Measurements from ENCODE around the gene SVIL. TPM values are rescaled to one million over a fixed set of nuclear protein-coding genes. Genes with fewer than 3 reads are reported as not detected.

Gene SVIL
- polyA plus RNA-seq, 1 experiment: 47.9 TPM

- Histone ChIP-seq H3K27me3 (ENCODE audit: control insufficient read depth, insufficient read depth, low read length) (no peaks in the 10 kb centered on the region), H3K27ac (ENCODE audit: low read depth, low read length) (no peak overlapping the region), H3K4me3 (ENCODE audit: low read depth, low read length) (no peak overlapping the region), H3K9me3 (ENCODE audit: control insufficient read depth, insufficient read depth, low read length) (peaks cover 5% of the 10 kb centered on the region; the same call in 1 of the 2 replicates)
- DNase-seq (ENCODE audit: low read depth, low spot score): no peak
- TF ChIP-seq CTCF (IDR thresholded peaks at IDR 0.05; ENCODE audit: low read depth, low read length): no peak
- ChIA-PET POLR2A (interaction anchor here (0.7 kb wide), 1 partner anchor 154 kb away, joined by 4 read pairs; no protein-coding TSS in a partner anchor), CTCF (interaction anchor here (0.5 to 1.1 kb wide), 3 partner anchors 11 to 80 kb away, joined by 3 to 4 read pairs (median 3); no protein-coding TSS in a partner anchor)
These were observed 23.0 kb upstream of the SVIL start for GRCh38 chr10:29657719-29658274.

DNA sequence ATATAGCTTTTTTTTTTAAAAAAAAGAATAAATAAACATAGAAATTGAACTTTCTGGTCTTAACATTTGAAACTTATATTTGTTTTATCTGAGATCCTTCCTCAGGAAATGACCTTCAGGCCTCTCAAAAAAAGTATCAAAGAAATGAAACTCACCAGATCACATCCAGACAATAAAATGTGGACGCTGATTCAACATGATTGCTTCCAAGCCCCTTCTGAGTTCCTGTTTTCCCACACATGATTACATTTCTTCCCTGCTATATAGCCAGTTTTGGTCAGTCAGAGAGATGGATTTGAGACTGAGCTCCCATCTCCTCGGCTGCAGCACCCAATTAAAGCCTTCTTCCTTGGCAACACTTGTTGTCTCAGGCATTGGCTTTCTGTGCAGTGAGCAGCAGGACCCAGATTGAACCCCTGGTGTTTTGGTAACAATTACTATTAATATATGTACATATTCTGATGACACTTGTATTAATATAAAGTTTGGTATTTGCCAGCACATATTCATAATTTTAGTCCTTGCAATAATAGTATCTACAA is 21.8 kb upstream of the SVIL start:
- ChIA-PET POLR2A (no interaction called here), CTCF (interaction anchor here (0.7 kb wide), 1 partner anchor 703 kb away, joined by 4 read pairs; no protein-coding TSS in a partner anchor)
- Histone ChIP-seq H3K27ac (ENCODE audit: low read depth, low read length) (no peak overlapping the region), H3K4me3 (ENCODE audit: low read depth, low read length) (no peak overlapping the region), H3K27me3 (ENCODE audit: control insufficient read depth, insufficient read depth, low read length) (no peaks in the 10 kb centered on the region), H3K9me3 (ENCODE audit: control insufficient read depth, insufficient read depth, low read length) (peaks cover 5% of the 10 kb centered on the region; the same call in 1 of the 2 replicates)
- no peak for TF ChIP-seq CTCF (IDR thresholded peaks at IDR 0.05; ENCODE audit: low read depth, low read length)
- no peak for DNase-seq (ENCODE audit: low read depth, low spot score)

- peaks cover 3% of the 10 kb centered on the region; the same call in 1 of the 2 replicates for H3K9me3 ChIP-seq (ENCODE audit: control insufficient read depth, insufficient read depth, low read length)
- TF ChIP-seq CTCF (IDR thresholded peaks at IDR 0.05; ENCODE audit: low read depth, low read length): no peak
- H3K27me3 ChIP-seq (ENCODE audit: control insufficient read depth, insufficient read depth, low read length): no peaks in the 10 kb centered on the region
- no peak overlapping the region for H3K27ac ChIP-seq (ENCODE audit: low read depth, low read length)
- no peak for DNase-seq (ENCODE audit: low read depth, low spot score)
- CTCF ChIA-PET: interaction anchor here (0.6 kb wide), 1 partner anchor 117 kb away, joined by 3 read pairs; no protein-coding TSS in a partner anchor
- POLR2A ChIA-PET: no interaction called here
- no peak overlapping the region for H3K4me3 ChIP-seq (ENCODE audit: low read depth, low read length)
These were observed 17.4 kb upstream of the SVIL start for GRCh38 chr10:29652192-29652591.

- Histone ChIP-seq H3K27ac (ENCODE audit: low read depth, low read length) (no peak overlapping the region), H3K4me3 (ENCODE audit: low read depth, low read length) (no peak overlapping the region), H3K9me3 (ENCODE audit: control insufficient read depth, insufficient read depth, low read length) (peaks cover 3% of the 10 kb centered on the region; the same call in 1 of the 2 replicates), H3K27me3 (ENCODE audit: control insufficient read depth, insufficient read depth, low read length) (no peaks in the 10 kb centered on the region)
- ChIA-PET CTCF (interaction anchor here (0.6 kb wide), 1 partner anchor 117 kb away, joined by 3 read pairs; no protein-coding TSS in a partner anchor), POLR2A (no interaction called here)
- no peak for DNase-seq (ENCODE audit: low read depth, low spot score)
- no peak for TF ChIP-seq CTCF (IDR thresholded peaks at IDR 0.05; ENCODE audit: low read depth, low read length)
These were observed 17.0 kb upstream of the SVIL start for GRCh38 chr10:29651767-29652166.

DNA sequence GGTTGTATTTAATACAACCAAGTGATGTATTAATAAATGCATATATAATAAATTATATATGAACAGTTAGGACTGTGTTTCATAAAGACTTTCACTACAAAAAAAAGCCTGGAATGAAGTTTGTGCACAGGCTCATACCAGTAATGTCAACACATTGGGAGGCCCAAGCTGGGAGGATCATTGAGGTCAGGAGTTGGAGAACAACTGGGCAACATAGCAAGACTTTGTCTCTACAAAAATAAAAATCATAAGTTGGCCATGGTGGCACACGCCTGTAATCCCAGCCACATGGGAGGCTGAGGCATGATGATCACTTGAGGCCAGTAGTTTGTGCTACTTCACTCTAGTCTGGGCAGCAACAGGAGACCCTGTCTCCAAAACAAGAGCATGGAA is 15.8 kb upstream of the SVIL start:
- POLR2A ChIA-PET: no interaction called here
- CTCF ChIA-PET: no interaction called here

More for the DNA sequence above, 15.8 kb upstream of the SVIL start:
- Histone ChIP-seq H3K9me3 (ENCODE audit: control insufficient read depth, insufficient read depth, low read length) (no peaks in the 10 kb centered on the region; the same call in 1 of the 2 replicates), H3K27ac (ENCODE audit: low read depth, low read length) (no peak overlapping the region), H3K27me3 (ENCODE audit: control insufficient read depth, insufficient read depth, low read length) (no peaks in the 10 kb centered on the region), H3K4me3 (ENCODE audit: low read depth, low read length) (no peak overlapping the region)
- no peak for DNase-seq (ENCODE audit: low read depth, low spot score)
- TF ChIP-seq CTCF (IDR thresholded peaks at IDR 0.05; ENCODE audit: low read depth, low read length): no peak

All from AG04450 (cell line).